ENCODE results near the gene PTGIS.
A peak's percentile ranks its signal among the peaks of the same experiment; 100 is the strongest.
"Not testable (repeated sequence)": the region's sequence is repeated elsewhere in the genome, so short reads cannot be mapped to it uniquely, and the experiment has no call there.

Gene PTGIS

DNA sequence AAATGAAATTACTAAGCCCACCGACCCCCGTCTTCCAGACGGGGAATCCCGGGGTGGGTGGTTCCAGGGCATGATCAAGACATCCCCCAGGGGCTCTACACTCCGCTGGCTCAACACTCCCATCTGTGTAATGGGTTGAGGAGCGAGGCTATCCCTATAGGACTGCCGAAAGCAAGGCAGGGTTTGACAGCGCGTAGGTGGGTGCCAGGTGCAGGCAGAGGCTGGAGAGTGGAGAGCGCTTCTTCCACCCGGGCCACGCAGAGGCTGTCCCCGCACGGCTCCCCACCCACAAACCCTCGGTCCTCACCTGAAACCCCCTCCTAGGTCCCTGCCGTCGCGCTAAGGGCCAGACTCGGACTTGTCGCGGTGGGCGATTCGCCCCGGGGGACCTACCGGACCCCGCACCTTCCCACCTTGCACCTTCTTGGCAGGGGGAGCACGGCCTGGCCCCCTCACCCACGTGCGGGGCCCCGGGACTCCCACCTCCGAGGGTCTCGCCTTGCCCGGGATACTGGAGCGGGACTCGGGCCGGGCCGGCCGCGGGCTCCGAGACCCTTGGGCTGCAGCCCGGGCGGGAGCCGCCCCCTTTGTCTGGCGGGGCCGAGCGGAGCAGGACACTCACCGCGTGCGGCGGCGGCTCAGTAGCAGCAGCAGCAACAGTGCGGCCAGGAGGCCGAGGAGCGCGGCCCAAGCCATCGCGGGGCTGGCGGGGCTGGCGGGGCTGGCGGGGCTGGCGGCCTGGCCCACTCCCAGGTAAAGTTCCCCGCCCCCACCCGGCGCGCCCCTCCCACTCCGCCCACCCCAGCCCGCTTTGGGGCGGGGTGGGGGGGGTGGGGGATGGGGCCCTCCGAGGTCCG lies at the start of gene PTGIS:
Gene PTGIS, minus strand, starts transcription at position 717 of the 857 bp plus-strand sequence. Its CDS starts 21 bp downstream, at position 696.
- no peak for DNase-seq

DNA sequence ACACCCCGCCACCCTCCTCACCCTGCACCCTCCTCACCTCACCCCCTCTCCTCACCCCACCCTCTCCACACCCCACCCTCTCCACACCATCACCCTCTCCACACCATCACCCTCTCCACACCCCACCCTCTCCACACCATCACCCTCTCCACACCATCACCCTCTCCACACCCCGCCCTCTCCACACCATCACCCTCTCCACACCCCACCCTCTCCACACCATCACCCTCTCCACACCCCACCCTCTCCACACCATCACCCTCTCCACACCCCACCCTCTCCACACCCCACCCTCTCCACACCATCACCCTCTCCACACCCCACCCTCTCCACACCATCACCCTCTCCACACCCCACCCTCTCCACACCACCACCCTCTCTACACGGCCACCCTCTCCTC lies 49.5 kb upstream of the PTGIS start:
- not testable (repeated sequence) for DNase-seq

DNA sequence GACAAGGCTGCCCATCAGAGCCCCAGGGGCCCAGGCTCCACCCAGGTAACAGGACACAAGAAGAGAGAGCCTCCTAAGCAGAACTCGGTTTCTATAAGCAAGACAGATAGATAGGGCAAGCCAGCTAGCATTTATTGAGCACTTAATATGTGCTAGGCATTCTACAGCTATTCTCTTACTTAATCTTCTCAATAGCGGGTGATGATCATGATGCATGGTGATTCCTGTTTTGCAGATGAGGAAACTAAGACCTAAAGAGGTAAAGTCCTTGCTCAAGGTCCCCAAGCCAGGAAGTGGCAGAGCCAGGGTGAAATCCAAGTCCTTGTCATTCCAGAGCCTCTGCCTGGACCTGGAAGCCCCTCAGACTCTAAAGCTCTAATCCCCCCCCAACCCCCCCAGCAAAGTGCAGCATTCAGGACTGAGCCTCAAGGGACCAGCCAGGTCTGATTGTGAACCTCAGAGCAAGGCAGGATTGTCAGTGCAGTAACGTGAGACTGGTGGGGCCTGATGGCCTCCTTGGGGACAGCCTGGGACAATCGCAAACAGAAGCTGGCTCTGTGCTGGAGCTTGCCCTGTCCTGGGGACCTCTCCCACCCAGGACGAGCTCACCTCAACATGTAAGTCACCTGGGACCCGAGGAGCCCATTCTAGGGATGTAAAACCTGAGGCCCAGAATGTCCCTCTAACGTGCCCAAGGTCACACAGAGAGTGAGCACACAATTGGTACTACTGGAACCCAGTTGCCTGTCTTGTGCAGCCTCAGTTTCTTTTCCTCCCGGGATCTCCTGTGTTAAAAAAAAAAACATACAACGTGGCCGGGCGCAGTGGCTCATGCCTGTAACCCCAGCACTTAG lies 48.4 kb upstream of the PTGIS start:
- DNase-seq = no peak

DNA sequence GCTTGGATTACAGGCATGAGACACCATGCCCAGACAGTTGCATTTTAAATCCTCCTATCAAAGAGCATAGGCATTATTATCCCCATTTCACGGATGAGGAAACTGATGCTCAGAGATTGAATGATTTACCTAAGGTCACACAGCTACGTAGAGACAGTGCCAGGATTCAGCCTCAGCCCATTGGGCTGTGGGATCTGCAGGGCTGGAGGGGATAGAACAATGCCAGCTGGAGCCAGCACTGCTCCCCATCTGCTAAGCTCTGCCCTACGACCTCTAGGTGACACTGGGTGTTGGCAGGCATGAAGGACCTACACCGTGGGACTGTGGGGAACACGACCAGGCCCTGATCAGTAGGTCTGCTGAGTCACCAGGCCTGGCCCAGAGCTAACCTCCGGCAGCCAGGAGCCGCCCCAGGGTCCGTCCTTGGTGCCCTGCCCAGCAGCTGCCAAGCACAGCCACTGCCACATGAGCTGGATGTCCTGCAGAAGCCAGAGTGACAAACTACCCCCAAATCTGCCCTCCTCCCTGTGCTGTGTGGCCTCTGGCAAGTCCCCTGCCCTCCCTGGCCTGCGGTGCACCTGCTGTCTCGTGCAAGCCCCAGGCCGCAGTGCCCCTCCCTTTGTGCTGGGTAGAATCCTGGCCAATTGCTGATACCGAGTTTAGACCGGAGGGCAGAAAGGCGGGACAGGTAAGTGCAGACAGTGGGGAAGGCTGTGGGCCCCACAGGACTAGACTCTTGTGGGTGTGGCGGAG lies 47.6 kb upstream of the PTGIS start:
- no peak for DNase-seq

DNA sequence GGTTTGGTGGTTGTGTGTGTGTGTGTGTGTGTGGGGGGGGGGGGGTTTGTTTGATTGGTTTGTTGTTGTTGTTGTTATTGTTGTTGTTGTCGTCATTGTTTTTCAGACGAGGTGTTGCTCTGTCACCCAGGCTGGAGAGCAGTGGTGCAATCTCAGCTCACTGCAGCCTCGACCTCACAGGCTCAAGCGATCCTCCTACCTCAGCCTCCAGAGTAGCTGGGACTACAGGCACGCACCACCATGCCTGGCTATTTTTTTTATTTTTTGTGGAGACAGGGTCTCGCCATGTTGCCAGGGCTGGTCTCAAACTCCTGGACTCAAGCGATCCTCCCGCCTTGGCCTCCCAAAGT lies 47.1 kb upstream of the PTGIS start:
- not testable (repeated sequence) for DNase-seq

DNA sequence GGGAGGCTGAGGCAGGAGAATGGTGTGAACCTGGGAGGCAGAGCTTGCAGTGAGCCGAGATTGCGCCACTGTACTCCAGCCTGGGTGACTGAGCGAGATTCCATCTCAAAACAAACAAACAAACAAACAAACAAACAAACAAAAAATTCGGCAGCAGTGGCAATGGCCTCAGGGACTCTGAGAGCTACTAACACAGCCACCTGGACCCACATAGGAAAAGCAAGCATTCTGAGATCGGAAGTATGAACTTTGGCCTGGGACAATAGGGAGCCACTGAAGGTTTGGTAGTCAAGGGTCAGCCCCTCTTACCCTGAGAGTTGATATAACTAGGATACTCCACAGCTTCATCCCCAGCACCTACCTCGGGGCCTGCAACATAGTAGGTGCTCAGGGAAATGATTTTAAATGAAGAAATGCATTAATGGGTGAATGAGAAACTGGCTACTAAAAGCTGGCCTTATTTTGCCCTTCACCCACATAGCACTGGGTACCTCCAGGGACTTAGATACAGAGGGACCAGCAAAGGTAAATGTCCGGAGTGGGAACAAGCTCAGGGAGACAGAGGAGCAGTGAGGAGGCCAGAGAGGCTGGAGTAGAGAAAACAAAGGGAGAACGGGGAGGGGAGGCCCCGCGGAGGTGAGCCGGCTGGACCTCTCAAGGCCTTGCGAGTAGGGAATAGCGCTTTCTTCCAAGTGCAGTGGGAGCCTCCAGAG lies 46.6 kb upstream of the PTGIS start:
- DNase-seq = no peak

DNA sequence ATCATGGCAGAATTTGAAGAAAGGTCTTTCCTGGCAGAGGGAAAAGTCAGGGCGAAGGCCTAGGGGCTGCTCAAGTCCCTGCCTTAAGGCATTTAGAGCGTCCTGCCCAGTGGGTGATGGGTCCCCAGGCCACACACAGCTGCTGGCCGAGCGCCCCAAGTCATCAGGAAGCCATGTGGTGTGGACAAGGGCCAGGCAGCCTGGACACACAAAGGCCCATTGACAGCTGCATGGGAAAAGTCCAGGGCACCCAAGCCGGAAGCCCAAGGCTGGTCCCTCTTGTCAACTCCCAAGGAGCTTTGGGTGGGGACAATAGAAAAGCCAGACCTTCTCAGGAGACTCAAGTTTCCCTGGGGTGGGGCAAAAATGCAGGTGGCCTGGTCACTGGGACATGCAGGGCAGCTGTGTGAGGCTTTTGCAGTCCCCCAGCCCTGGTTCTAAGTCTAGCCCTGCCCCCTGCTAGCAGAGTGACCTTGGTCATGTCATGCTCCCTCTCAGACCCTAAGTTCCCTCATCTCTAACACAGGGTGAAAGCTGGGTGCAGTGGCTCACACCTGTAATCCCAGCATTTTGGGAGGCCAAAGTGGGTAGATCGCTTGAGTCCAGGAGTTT lies 44.3 kb upstream of the PTGIS start:
- DNase-seq = no peak

DNA sequence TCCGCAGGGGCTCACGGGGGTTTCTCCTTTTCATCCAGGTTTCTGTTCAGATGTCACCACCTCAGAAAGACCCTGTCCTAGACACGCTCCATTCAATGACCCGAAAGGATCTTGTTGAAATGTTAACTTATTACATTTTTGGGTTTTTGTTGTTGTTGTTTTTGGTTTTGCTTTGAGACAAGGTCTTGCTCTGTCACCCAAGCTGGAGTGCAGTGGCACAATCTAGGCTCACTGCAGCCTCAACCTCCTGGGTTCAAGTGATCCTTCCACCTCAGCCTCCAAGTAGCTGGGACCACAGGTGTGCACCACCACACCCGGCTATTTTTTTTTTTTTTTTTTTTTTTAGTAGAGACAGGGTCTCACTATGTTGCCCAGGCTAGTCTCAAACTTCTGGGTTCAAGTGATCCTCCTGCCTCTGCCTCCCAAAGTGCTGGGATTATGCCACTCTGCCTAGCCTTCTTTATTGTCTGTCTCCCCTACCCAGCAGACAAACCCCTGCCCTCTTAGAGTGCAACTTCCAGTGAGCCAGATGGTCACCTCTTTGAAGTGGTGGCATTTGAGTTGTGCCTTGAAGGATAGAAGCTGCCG lies 43.7 kb upstream of the PTGIS start:
- not testable (repeated sequence) for DNase-seq

DNA sequence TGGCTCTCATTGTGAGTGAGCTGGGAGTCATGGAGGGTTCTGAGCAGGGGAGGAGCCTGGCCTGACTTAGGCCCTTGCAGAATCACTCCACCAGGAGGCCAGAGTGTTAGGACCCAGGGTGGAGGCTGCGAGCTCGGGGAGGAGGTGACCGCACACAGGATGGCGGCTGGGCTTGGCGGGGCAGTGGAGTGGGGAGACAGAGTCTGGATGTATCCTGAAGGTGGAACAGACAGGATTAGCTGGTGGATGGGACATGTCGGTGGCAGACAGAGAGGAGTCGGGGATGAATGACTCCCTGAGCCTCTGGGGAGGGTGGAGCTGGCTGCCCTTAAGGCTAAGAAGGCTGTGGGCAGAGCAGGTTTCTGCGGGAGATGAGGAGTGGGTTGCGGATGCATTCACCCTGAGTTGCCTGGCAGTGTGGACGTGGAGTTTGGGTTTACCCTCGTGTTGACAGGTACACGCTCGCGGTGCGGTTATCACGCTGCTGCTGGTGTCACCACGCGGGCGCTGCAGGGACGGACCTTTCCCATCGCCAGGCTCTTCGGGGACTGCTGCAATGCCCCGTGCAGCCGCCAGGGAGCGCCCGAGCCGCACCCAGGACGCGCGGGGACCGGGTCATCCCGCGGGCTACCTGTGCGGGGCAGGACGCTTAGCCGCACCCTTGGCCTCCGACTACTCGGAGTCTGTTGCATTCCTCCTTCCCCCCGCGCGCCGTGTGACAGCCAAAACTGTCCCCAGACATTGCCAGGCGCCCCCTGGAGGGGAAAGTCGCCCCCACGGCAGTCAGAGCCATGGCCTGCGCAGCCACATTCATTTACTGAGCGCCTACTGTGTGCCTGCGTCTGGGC lies 43.0 kb upstream of the PTGIS start:
- DNase-seq = no peak

DNA sequence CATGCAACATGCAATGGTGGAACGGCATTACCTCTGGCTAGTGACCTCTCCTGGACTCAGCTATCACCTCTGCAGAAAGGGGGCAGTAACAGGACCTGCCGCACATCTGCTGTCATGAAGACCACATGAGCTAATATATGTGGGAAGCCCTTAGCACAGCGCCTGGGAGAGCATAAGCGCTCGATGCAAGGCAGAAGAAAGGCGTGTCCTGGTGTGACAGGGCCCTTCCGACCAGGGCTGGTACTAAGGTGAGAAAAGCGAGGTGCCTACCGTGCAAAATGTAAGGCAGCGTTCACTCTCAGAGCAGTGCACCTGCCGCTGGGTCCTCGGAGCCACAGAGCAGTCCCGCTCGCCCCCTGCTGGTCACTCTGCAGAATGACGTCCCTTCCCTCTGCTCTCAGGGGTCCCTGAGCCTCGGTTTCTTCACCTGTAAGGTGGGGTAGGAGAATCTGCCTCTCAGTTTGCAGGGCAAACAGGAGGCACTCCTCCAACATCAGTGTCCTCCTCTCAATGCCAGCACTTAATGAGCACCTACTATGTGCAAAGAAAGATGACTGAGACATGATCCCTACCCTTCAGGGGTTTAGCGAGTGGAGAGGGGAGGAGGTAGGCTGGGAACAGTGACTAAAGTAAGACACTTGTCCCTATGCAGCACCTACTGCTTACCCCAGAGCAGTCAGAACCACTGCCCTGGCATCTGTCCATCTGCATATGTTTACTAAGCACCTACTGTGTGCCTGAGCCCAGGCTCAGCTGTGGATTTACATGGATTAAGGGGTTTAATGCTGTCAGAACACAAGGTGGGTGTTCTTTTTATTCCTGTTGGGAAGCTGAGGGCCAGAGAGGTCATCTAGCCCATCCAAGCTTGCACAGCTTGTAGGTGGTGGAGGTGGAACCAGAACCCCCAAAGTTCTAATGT lies 41.1 kb upstream of the PTGIS start:
- DNase-seq = peak; percentile 41

DNA sequence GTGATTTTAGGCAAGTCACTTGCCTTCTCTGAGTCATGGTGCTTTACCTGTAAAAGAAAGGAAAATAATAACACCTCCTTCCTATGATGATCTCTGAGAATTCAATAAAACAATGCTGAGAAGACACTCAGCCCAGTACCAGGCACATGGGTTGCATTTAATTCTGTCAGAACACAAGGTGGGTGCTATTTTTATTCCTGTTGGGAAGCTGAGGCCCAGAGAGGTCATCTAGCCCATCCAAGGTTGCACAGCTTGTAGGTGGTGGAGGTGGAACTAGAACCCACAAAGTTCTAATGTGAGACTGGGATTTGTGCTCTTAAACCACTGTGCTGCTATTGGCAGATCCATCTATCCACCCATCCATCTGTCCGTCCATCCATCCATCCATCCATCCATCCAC lies 39.6 kb upstream of the PTGIS start:
- no peak for DNase-seq

DNA sequence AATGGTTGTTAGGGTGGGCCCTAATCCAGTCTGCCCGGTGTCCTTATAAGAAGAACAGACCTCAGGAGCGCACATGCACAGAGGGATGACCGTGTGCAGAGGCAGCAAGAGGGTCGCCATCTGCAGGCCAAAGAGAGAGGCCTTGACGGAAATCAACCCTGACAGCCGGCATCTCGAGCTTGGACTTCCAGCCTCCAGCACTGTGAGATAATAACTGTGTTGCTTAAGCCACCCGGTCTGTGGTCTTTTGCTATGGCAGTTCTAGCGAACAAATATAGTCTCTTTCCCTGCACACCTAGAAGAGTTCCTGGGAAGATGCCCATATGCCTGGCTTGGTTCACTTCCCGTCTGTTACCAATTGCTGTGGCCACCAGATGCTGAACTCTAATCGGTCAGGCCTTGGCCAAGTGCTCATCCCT lies 35.3 kb upstream of the PTGIS start:
- no peak for DNase-seq

DNA sequence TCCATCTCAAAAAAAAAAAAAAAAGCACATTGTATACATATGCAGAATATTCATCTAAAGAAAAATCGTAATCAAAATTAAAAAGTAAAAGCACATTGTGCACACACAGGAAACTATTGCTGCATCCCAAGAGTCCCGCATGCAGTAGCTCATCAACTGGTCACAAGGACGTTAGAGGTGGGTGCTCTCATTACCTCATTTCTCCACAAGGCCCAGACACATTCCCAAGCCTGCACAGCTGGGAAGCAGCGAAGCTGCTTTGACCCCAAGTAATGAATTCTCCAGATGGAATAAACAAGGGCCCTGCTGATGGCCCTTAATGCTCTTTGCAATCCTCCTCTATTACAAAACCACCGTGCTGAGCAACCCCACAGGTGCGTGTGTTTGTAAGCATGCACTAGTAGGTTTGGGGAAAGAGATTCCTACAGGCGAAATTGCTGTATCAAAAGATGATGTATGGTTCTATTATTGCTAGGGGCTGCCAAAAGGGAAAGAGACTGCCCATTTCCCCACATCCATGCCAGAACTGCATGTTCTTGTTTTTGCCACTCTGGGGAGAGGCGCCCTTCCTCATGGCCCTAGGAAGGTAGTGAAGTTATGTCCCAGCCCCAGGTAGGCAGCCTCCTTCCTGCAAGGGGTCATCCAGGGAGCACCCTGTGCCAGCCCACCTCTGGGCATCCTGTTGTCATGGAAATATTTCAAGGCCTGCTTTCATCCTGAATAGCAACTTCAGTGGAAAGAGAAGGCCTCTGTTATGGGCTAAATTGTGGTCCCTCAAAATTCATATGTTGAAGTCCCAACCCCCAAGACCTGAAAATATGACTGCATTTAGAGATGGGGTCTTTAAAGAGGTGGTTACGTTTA lies 34.6 kb upstream of the PTGIS start:
- no peak for DNase-seq

DNA sequence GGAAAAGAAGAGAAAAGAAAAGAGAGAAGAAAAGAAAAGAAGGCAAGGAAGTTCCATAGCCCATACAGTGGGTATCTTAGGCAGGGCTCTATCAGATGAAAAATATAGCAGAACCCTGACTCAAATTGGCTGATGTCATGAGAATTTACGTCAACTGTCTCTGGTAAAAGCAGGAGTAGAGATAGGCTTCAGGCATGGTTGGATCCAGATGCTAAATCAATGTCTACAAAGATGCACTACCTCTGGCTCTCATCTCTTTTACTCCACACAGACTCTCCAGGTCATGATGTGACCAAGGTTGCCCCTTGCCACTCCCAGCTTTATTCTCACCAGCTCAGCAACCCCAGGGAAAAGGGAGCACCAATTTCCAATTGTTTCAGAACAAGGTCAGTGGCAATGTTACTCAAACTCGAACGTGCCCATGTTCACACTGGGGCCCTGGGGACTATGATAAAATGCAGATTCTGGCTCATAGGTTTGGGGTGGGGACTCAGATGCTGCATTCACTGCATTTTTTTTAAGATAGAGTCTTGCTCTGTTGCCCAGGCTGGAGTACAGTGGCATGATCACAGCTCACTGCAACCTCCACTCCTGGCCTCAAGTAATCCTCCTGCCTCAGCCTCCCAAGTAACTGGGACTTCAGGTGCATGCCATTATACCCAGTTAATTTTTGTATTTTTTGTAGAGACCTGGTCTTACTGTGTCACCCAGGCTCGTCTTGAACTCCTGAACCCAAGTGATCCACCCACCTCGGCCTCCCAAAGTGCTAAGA lies 33.4 kb upstream of the PTGIS start:
- DNase-seq = no peak

DNA sequence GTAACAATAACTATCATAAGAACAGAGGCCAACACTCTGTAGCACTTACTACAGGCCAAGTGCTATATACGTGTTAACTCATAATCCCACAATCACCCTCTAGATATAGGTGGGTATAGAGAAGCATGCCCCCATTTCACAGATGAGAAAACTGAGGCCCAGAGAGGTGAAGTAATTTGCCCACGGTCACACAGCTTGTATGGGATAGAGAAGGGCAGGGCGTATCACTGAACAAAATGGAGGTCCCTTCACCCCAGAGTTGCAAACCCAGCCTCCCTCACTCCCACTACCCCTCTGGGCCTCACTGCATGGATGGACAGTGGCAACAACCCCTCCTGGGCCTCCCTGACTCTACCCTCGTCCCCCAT lies 31.8 kb upstream of the PTGIS start:
- DNase-seq = no peak

DNA sequence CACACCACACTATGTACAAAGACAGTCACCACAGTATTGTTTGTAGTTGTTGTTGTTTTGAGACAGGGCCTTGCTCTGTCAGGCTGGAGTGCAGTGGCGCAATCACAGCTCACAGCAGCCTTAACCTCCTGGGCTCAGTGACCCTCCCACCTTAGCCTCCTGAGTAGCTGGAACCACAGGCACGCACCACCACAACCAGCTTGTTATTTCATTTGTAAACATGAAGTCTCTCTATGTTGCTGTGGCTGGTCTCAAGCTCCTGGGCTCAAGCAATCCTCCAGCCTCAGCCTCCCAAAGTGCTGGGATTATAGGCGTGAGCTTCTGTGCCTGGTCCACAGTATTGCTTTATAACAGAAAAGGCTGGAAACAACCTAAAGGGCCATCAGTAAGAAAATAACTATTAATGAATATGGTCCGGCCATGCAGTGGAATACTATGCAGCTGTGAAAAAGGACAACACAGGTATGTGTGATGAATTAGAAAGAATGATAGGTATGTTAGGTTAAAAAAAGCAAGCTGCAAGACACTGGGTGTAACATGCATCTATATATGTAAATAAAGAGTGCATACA lies 30.0 kb upstream of the PTGIS start:
- DNase-seq = no peak

DNA sequence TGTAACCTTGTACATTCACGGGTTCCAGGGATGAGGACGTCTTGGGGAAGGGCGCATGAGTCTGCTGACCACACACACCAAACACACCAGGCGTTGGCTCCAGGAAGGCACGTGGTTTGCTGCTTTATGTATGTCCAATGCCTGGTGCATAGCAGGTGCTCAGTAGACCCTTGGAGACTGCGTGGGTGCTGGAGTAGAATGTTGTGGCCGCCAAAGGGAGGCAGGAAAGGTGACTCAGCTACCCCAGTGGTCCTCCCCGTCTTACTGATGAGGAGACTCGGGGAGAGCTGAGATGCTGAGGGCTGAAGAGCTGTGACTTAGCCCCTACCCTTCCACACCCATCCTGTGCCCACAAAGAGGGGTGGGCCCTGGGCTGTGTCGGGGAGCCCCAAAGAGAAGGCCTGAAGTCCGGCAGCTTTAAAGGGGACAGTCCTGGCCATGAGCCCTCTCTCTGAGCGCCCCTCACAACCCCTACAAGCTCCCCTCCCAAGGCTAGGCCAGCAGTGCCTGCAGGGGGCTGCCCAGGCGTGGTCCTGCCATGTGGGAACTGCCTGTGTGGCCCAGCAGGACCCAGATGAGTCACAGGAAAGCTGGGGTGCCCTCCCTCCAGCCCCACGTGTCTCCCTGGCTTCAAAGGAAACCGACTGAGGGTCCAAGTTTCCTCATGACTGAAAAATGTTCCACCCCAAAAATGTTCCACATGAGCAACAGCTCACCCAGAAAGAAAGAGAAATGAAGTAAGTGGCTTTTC lies 28.0 kb upstream of the PTGIS start:
- DNase-seq = no peak

Data from NCI-H748 treated with DMSO at 0.1 percent for 48 hours (cell line).